LHCN-M2 (cell line): ENCODE measurements around the gene PGLYRP4. TPM values are rescaled to one million over a fixed set of nuclear protein-coding genes. Genes with fewer than 3 reads are reported as not detected.
"Not testable (repeated sequence)": the region's sequence is repeated elsewhere in the genome, so short reads cannot be mapped to it uniquely, and the experiment has no call there.

Source experiments
- DNase-seq: peaks from one replicate; pipeline ENCODE4 v3.0.0-alpha.2; 2012; ENCODE audit warnings: low read depth
- total RNA-seq: library from RNA; depleted of rRNA; stranded (reverse); fragments of >200 nt; gene quantifications from 2 replicates; pipeline ENCODE4 v1.2.3, GENCODE V29; 2014

The PGLYRP4 gene
- total RNA-seq, 1 experiment from 2014 or later, result not detected

GRCh38 chr1:153340356-153340755 lies 8.3 kb downstream of the PGLYRP4 start:
- DNase-seq, result no peak

GRCh38 chr1:153339802-153340201 lies 8.8 kb downstream of the PGLYRP4 start:
- DNase-seq, result no peak

- DNase-seq, result no peak
Observed at GRCh38 chr1:153337980-153338853, 10.4 kb downstream of the PGLYRP4 start.

GRCh38 chr1:153336650-153337049 lies 12.0 kb downstream of the PGLYRP4 start:
- DNase-seq, result no peak

GRCh38 chr1:153333902-153334301 lies 14.7 kb downstream of the PGLYRP4 start:
- no peak for DNase-seq

GRCh38 chr1:153324912-153325311 lies 23.7 kb downstream of the PGLYRP4 start:
- no peak for DNase-seq

- DNase-seq, result no peak
Observed at GRCh38 chr1:153322568-153322967, 26.1 kb downstream of the PGLYRP4 start.

- not testable (repeated sequence) for DNase-seq
Observed at GRCh38 chr1:153318145-153318544, 30.5 kb downstream of the PGLYRP4 start.

GRCh38 chr1:153316013-153316412 lies 32.6 kb downstream of the PGLYRP4 start:
- DNase-seq, result not testable (repeated sequence)

- not testable (repeated sequence) for DNase-seq
Observed at GRCh38 chr1:153314388-153314787, 34.3 kb downstream of the PGLYRP4 start.

- no peak for DNase-seq
Observed at GRCh38 chr1:153313288-153313687, 35.4 kb downstream of the PGLYRP4 start.

- no peak for DNase-seq
Observed at GRCh38 chr1:153312570-153313186, 36.0 kb downstream of the PGLYRP4 start, which contains the start of gene PGLYRP3. Gene PGLYRP3 (minus strand): TSS chr1:153312952. CDS start chr1:153310665, 2,287 bp downstream.

GRCh38 chr1:153310526-153310925 lies 38.1 kb downstream of the PGLYRP4 start:
- no peak for DNase-seq

- DNase-seq, result no peak
Observed at GRCh38 chr1:153309441-153309840, 39.2 kb downstream of the PGLYRP4 start.

- no peak for DNase-seq
Observed at GRCh38 chr1:153308540-153308939, 40.1 kb downstream of the PGLYRP4 start.

- DNase-seq, result no peak
Observed at GRCh38 chr1:153307221-153307600, 41.4 kb downstream of the PGLYRP4 start.

GRCh38 chr1:153306303-153307220 lies 42.1 kb downstream of the PGLYRP4 start:
- no peak for DNase-seq

- no peak for DNase-seq
Observed at GRCh38 chr1:153305682-153306081, 43.0 kb downstream of the PGLYRP4 start.

GRCh38 chr1:153302308-153302707 lies 46.3 kb downstream of the PGLYRP4 start:
- DNase-seq, result no peak

- no peak for DNase-seq
Observed at GRCh38 chr1:153293851-153294250, 54.8 kb downstream of the PGLYRP4 start.

GRCh38 chr1:153293480-153293775 lies 55.2 kb downstream of the PGLYRP4 start:
- no peak for DNase-seq
